Measurements from ENCODE around the gene RAD51B.
"Not testable (repeated sequence)": the region's sequence is repeated elsewhere in the genome, so short reads cannot be mapped to it uniquely, and the experiment has no call there.

RAD51B gene

DNA sequence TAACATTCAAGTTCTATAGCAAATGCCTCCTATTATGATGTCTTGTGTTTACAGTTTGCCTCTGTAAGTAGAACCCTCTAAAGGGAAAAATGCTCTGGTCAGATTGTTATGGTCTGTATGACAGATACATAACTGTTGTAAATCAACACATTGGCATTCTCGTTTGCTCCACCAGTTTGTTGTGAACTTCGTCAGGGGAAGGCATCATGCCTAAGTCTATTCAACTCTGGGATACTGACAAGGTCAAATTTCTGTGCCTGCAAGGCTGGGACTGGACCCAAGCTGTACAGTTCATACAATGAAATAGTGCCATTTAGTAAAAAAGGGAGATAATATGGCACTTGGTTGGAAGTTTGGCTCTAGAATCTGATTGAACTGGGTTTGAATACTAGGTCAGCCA lies 392.3 kb downstream of the RAD51B start:
- no peak for DNase-seq (ENCODE audit: low read depth in 2 of 2)

DNA sequence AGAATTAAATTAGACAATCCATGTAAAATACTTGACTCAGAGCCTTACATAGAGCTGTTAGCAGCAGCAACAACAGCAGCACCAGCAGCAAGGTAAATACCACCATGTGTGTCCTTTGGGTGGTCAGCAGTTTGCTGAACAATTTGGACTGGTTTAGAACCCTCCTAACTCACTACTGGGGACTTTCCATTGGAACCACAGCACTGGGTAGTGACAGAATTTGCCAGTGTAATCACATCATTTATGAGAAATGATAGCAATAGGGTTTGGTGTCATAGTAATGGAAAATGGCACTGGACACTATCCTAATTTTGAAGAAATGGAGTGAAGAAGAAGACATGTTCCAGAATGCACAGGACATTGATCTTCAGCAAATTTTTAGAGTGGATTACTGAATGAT lies 392.8 kb downstream of the RAD51B start:
- no peak for DNase-seq (ENCODE audit: low read depth in 2 of 2)

DNA sequence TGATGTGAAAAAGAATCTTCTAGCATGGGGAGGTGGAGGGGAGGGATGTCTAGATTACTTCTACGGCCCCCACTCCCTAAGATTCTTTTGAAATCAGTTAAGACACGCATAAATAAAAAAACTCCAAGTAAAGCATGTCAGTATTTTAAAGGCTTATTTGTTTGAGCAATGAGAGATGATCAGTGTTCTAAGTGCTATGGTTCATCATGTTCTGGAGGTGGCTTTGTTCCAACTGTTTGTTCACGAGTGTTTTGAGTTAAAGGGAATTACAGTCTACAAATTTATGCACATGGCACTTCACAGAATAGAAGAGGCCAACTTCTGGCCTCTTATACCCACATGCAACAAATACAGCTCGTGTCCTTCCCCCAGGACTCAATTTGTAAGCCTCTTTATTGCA lies 394.9 kb downstream of the RAD51B start:
- no peak for DNase-seq (ENCODE audit: low read depth in 2 of 2)

DNA sequence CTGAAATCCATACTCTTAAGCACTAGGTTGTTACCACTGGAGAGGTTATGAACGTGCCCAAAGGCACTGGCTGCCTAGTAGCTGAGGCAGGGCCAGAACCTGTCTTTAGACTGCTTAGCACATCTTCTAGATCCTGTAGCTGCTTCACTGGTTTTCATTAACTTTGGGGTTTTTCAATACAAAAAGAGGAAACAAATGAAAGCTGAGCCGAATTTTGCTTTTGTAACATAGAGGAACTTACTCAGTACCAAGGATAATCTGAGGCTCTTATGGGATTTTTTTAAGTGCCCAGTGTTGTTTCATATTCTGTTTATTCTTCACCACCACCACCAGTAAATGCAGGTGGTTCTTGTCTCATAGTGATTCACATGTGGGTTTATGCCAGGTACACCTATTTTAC lies 396.1 kb downstream of the RAD51B start:
- DNase-seq (ENCODE audit: low read depth in 2 of 2) = no peak

DNA sequence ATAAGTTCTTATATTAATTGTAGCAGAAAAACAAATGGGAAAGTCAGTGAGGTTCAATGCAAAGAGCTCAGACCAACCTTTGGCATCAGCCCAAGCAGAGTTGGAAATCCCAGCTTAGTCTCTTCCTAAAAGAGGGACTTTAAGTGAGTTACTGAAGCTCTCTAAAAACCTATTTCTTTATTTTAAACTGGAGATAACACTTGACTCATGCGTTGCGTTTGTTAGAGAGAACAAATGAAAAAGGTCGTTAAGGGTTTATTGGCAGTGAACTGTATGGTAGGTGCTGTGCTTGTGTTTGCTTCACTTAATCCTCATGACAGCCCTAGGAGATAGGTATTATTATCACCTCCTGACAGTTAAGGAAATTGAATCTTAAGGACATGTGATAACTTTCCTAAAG lies 396.5 kb downstream of the RAD51B start:
- no peak for DNase-seq (ENCODE audit: low read depth in 2 of 2)

DNA sequence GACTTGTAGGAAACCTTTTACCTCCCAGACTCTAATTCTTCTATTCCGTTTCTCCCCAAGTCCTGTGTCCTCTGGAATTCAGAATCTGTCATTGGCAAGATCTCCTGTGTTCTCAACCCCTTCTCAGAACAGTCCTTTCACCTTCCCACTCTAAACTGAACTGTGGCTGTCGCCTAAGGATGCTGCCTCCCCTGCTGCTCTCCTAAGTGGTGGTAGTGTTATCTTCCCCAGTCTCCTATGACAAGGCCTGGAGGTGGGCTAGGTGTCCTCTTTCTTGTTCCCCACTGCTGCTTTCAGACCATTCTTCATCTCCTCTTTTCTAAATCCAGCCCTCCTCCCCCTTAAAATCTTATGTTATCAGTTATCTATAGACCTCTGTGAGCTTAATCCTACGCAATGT lies 397.4 kb downstream of the RAD51B start:
- DNase-seq (ENCODE audit: low read depth in 2 of 2) = no peak

DNA sequence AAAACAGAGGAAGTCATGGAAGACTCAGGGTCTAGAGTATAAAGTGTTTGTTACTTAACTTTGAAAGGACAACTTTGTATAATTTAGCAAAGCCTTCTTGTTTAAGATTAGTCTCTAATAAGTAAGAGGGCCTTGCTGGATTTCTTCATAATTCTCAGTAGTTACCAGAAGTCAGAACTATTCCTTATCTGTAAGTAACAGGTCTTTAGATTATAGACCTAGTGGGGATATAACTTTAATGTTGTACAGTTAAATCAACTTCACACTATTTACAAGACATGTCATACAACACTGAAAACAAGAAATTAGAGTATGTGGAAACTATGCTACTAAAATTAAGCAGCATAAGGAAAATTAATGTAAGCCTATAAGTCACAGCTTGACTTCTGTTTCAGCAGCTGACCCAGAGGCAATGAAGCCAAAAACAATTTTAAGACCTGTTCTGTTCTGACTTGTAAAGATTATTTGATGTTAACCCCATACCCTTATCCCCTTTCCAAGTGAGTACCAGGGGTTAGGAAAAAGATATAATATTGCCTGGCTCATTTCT lies 398.3 kb downstream of the RAD51B start:
- no peak for DNase-seq (ENCODE audit: low read depth in 2 of 2)

DNA sequence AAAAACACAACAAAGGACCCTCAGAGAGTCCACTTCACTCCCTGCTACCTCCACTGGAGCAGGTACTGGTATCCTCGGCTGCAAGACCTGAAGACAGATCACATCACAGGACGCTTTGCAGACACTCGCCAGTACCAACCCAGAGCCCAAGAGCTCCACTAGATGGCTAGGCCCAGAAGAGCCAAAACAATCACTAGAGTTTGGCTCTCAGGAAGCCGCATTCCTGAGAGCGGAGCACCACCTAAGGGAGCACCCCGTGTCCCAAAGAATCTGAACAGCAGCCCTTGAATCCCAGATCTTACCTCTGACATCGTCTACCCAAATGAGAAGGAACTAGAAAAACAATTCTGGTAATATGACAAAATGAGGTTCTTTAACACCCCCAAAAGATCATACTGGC lies 399.8 kb downstream of the RAD51B start:
- DNase-seq (ENCODE audit: low read depth in 2 of 2) = no peak

DNA sequence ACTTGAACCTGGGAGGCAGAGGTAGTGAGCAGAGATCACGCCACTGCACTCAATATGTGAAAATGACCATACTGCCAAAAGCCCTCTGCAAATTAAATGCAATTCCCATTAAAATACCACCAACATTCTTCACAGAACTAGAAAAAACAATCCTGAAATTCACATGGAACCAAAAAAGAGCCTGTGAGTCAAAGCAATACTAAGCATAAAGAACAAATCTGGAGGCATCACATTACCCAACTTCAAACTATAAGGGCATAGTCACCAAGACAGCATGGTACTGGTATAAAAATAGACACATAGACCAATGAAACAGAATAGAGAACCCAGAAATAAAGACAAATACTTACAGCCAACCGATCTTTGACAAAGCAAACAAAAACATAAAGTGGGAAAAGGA lies 401.5 kb downstream of the RAD51B start:
- DNase-seq (ENCODE audit: low read depth in 2 of 2) = not testable (repeated sequence)

DNA sequence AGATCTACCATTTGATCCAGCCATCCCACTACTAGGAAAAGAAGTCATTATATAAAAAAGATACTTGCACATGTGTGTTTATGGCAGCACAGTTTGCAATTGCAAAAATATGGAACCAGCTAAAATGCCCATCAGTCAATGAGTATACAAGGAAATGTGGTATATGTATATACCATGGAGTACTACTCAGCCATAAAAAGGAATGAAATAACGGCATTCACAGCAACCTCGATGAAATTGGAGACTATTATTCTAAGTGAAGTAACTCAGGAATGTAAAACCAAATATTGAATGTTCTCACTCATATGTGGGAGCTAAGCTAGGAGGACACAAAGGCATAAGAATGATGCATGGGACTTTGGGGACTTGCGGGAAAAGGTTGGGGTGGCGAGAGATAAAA lies 402.6 kb downstream of the RAD51B start:
- no peak for DNase-seq (ENCODE audit: low read depth in 2 of 2)

DNA sequence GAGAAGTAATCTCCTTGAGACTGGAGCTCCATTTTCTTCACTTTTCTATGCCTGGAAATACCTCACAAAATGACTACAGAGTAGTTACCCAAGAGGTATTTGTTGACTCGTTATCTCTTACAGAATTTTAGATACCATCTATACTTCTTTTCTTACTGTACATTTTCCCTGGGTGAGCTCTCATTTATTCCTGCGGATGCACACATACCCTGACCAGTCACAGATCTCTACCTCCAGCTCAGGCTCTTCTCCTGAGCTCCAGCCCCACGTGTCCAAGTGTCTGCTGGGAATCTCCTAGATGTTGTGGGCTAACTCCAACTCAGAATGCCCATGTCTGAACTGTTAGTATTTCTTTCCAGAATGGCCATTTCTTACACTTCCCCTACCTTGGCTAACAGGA lies 403.1 kb downstream of the RAD51B start:
- no peak for DNase-seq (ENCODE audit: low read depth in 2 of 2)

DNA sequence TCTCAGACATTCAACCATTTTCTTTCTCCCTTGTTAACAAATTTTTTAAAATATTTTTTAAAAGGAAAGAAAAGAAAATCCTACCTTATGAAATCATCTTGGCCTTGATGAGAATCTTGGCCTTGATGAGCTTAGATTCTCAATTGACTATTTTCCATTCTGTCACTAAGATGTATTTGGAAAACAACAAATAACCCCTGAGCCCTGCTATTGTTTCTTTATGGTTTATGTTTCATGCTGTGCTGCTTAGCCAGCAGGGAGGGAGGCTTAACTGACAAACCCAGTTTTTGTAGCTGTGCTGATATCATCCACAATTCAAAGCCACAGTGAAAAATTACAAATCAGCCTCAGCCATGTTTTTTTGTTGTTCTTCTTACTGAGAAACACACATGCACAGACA lies 404.1 kb downstream of the RAD51B start:
- DNase-seq (ENCODE audit: low read depth in 2 of 2) = no peak

DNA sequence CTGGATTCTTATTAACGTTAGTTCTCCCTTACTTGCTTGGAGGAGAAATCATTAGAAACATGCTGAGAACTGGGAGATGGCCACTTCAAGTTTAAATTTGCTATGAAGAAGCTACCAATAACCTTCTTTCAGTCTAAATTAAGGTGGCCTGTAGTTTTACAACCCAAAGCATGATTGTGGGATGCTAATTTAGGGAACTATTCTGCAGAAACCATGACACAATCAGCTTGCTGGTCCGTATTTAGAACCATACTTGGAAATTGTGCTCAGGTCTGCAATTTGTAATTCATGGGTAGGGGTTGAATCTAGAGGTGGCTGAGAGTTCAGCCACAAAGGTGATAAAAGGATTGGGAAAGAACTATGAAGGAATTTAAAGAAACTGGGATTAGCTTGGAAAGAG lies 405.7 kb downstream of the RAD51B start:
- no peak for DNase-seq (ENCODE audit: low read depth in 2 of 2)

DNA sequence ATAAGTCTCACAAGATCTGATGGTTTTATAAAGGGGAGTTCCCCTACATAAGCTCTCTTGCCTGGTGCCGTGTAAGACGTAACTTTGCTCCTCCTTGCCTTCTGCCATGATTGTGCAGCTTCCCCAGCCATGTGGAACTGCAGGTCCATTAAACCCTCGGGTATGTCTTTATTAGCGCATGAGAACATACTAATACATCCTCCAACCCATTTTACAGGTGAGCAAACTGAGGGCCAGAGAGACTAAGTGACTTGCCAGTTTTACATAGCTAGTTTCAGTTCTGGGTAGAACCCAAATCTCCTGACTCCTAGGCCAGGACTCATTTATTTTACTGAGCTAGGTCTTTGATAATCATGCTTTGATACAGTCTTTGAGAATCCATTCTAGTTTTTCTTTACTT lies 406.9 kb downstream of the RAD51B start:
- no peak for DNase-seq (ENCODE audit: low read depth in 2 of 2)

DNA sequence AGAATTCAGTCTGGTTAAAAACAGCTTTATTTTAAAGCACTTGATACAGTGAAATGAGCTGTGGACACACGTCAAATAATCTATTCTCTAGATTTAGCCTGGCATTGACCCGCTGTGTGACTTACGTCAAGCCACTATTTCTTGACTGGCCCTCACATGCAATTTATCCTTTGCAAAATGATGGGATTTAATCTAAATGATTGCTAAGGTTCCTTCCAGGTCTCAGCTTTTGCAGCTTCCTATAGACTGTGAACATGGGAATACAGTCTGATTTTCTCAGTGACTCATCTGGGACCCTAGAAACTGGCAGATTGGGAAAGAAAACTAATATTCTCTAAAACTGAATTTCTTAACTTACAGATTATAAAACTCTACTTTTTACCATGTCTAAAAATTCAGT lies 409.1 kb downstream of the RAD51B start:
- no peak for DNase-seq (ENCODE audit: low read depth in 2 of 2)

DNA sequence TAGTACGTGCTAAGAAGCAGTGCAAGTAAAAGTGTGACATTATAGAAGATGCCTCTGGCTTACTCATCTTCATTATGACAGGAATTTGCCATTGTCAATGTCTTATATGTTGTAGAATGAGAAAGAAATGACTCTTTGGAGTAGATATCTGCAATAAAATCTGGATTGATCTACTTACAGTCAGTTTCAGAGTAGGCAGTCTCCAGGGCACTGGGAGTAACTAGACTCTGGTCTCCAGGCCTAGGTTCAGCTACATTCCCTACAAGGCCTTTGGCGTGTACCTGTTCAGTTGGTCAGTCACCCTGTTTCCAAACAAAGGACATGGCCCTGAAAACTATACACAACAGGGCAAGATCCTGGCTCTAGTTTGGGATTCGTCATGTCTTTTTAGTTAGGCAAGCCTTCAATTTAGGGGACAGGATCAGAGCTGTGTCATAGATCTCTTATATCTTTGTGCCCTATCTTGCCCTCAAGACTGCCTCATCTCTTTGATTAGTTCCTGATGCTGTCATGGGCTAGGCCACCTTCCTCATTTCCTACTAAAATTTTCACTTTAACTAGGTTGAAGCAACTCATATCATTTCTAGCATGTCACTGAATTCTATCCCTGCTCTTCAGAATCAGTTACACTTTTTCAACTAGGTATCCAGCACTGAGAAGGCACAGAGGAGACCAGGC lies 410.0 kb downstream of the RAD51B start:
- no peak for DNase-seq (ENCODE audit: low read depth in 2 of 2)

DNA sequence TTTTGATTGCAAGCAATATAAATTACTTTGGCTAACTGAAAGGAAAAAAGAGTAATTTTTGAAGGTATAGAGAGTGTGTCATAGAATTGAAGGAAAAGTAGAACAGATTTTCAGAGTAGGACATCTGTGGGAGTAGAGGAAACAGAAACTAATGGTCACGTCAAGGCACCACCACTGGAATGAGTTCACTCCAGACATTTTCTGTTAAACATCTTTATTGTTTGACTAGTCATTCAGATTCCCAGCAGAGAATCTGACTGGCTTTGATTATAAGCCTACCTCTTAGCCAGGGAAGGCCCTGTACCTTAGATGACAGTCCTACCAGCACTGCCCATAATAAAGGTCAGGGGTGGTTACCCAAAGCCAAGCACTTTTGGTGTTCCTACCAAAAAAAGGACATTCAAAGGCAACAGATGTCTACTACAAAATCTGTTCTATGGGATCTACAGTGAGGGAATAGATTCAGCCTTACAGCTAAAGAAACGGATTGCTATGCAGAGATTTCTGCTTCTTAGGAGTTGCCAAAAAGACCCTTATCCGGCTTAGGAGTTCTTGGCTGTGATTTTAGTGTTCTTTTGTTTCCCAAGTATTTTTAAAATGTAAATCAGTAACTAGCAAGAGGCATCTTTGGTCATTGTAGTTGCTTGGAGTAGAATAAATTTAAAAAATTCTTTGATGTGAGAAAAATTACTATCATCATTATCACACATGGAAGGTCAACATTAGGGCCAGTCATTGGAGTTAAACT lies 410.8 kb downstream of the RAD51B start:
- no peak for DNase-seq (ENCODE audit: low read depth in 2 of 2)

DNA sequence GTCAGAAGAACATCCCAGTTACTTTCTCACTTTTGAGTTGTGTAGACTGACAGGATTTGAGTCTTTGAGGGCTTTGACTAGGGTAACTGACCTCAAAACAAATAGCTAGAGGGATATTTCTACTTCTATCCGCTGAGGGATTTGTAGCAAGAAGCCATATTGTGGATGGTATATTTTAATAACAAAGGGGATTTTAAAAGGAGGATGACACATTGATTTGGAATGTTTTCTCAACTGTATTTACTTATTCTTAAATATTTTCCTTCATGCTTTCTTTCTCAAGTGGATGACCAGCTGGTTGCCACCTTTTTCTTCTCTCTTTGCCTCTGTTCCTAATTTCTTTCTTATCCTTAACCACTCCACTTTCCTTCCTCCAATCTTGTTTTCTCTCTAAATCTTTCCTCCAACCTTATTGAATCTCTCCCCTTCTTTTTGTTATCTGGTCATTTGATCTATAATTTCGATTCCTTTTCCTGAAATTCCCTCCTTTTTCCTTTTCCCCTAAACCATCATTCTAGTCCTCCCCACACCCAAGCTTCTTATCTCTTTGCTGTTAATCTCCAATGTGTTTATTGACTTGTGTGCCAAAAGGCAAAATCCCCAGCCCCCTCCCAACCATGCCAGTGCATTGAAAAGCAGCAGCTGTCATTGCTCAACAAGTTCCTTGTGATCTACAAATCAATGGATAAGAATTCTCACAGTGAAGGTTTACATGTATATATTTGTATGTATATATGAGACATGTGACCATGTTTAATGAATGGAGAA lies 411.6 kb downstream of the RAD51B start:
- DNase-seq (ENCODE audit: low read depth in 2 of 2) = no peak

DNA sequence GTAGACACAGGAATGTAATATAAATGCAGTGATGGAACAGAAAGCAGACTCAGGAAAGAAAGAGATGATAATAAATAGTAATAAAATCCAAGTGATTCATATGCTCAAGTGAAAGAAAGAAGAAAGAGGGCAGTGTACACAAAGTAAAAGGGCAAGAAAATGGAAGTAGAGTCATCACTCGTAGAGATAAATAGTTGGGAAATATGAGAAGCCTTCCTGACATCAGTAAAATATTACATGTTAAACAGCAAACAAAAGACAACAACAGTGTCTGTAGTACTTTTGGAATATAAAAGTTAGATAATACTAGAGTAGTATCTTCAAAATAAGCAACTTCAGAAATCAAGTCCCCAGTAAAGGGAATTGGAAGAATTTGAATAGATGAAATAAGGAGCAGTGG lies 412.3 kb downstream of the RAD51B start:
- DNase-seq (ENCODE audit: low read depth in 2 of 2) = no peak

DNA sequence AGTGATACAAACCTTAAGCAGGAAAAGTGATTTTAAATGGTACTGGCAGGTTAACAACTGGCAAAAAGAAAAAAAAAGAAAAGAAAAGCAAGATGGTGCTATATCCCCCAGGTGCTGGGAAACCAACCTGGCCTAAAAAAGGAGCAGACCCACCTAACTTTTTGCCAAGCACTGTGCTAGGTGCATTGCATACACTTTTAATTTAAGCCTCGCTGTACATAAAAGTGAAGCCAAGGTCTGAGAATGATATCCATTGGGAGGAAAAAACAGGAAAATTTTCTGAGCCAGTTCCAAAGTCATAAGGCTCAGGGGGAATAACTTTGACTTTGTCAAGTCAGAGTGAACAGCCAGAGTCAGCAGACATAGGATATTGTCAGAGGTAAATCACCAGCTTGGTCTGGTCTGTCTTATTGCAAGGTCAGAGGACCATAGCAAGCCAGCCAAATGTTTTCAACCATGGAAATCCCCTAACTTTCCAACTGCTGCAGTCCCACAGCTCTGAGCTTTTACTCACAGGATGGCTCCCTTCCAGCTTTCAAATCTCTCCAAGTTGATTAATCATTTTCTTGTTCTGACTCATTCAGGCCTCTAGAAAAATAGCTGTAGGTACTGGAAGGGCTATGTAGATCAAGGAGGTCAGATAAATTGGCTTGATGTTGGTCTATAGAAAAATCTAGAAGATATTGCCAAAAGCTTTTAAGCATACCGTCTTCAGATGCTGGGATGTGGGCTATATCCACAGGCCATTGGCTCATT lies 412.9 kb downstream of the RAD51B start:
- no peak for DNase-seq (ENCODE audit: low read depth in 2 of 2)

DNA sequence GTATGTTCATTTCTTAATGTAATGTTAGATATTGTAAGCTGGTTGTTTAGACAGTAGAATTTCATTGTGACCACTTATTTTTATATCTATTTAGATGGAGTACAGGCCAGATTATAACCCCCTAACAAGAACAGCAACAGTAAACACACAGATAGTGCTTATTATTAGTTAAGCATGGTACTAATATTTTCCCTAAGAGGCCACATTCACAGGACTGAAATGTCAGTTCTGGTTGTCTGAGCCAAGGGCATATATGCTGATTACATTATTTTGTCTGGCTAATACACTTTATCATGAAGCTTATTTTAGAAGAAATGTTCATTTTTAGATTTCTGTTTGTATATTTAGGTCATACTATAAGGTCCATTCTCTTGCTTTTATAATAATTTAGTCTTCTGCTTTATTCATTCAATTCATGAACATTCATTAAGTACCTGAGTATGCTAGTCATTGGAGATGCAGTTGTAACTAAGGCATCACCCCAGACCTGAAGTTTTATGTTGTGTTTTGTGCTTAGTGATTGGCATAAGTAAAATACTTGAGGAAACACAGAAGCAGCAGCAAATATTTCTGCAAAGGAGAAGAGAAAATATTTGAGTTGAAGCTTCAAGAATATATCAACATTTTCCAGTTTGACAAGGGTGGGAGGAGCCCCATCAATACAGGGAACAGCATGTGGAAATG lies 413.7 kb downstream of the RAD51B start:
- no peak for DNase-seq (ENCODE audit: low read depth in 2 of 2)
